ENCODE data around the gene TMEM132D.

TMEM132D gene

GRCh38 chr12:129720618-129721017, 183.2 kb downstream of the TMEM132D start:
- no peak for DNase-seq

- no peak for DNase-seq
Measured at GRCh38 chr12:129719416-129719815, 184.4 kb downstream of the TMEM132D start.

- no peak for DNase-seq
Measured at GRCh38 chr12:129717438-129717837, 186.4 kb downstream of the TMEM132D start.

GRCh38 chr12:129716825-129717224, 187.0 kb downstream of the TMEM132D start:
- DNase-seq, result no peak

- DNase-seq, result no peak
Measured at GRCh38 chr12:129706716-129707115, 197.1 kb downstream of the TMEM132D start.

GRCh38 chr12:129704232-129704830, 199.5 kb downstream of the TMEM132D start:
- no peak for DNase-seq

GRCh38 chr12:129701631-129702101, 202.2 kb downstream of the TMEM132D start:
- no peak for DNase-seq

GRCh38 chr12:129700036-129700435, 203.8 kb downstream of the TMEM132D start:
- no peak for DNase-seq

GRCh38 chr12:129696926-129697325, 206.9 kb downstream of the TMEM132D start:
- DNase-seq, result no peak

GRCh38 chr12:129696405-129696804, 207.4 kb downstream of the TMEM132D start:
- no peak for DNase-seq

- no peak for DNase-seq
Measured at GRCh38 chr12:129693731-129694130, 210.1 kb downstream of the TMEM132D start.

- no peak for DNase-seq
Measured at GRCh38 chr12:129687731-129688130, 216.1 kb downstream of the TMEM132D start.

GRCh38 chr12:129681830-129682229, 222.0 kb downstream of the TMEM132D start:
- no peak for DNase-seq

GRCh38 chr12:129681151-129681550, 222.7 kb downstream of the TMEM132D start:
- no peak for DNase-seq

- DNase-seq, result no peak
Measured at GRCh38 chr12:129676411-129676810, 227.4 kb downstream of the TMEM132D start.

GRCh38 chr12:129675947-129676346, 227.9 kb downstream of the TMEM132D start:
- no peak for DNase-seq

GRCh38 chr12:129675496-129675895, 228.3 kb downstream of the TMEM132D start:
- DNase-seq, result no peak

- DNase-seq, result no peak
Measured at GRCh38 chr12:129673806-129674205, 230.0 kb downstream of the TMEM132D start.

- no peak for DNase-seq
Measured at GRCh38 chr12:129672110-129672509, 231.7 kb downstream of the TMEM132D start.

- no peak for DNase-seq
Measured at GRCh38 chr12:129670256-129670920, 233.4 kb downstream of the TMEM132D start.

GRCh38 chr12:129665414-129665813, 238.4 kb downstream of the TMEM132D start:
- DNase-seq, result no peak

- no peak for DNase-seq
Measured at GRCh38 chr12:129662234-129662633, 241.6 kb downstream of the TMEM132D start.

GRCh38 chr12:129660946-129661345, 242.9 kb downstream of the TMEM132D start:
- no peak for DNase-seq

GRCh38 chr12:129659961-129660622, 243.7 kb downstream of the TMEM132D start:
- no peak for DNase-seq
